Mucosa of descending colon (tissue), 3 donors: Measurements from ENCODE around the gene DCN. TPM values are rescaled to one million over a fixed set of nuclear protein-coding genes. Genes with fewer than 3 reads are reported as not detected.

Source experiments
- ATAC-seq: fragments of 200-7000 bp; cut with Tn5 transposase; one replicate; pipeline ENCODE4 v1.9.1; 2020; ENCODE audit warnings: mild to moderate bottlenecking, moderate library complexity
- DNase-seq, 3 donors: peaks; one replicate each; pipeline ENCODE4 v3.0.0-alpha.2; 2020
- H3K36me3 ChIP-seq: fragments of 200-600 bp; one replicate; pipeline ENCODE4 v1.8.0; 2021; ENCODE audit warnings: low read depth, mild to moderate bottlenecking
- H3K4me1 ChIP-seq: fragments of 200-600 bp; one replicate; pipeline ENCODE4 v1.8.0; 2021; ENCODE audit warnings: low read depth, mild to moderate bottlenecking
- H3K4me3 ChIP-seq: fragments of 200-600 bp; one replicate; pipeline ENCODE4 v1.8.0; 2021; ENCODE audit warnings: mild to moderate bottlenecking
- H3K9me3 ChIP-seq: fragments of 200-600 bp; one replicate; pipeline ENCODE4 v1.8.0; 2021; ENCODE audit warnings: mild to moderate bottlenecking
- CTCF ChIP-seq: fragments of 200-600 bp; IDR thresholded peaks from one replicate; pipeline ENCODE4 v1.8.0; 2022; ENCODE audit warnings: antibody characterized with exemption, mild to moderate bottlenecking
- intact Hi-C, 2 donors: fragments of 100-400 bp; cut with DNase I in 1 of 2; cut with micrococcal nuclease in 1 of 2; formaldehyde crosslinking; loops; one replicate each; pipeline versions ENCODE4 v1.11.0 to v1.11.1; 2022; cut with DNase I, micrococcal nuclease
- total RNA-seq, 3 donors: library from RNA; stranded (reverse); fragmentation: NEBNext Ultra II Directional in 2 of 3; extraction: Animal tissue kit (Norgen Biotek cat#: 25700) in 2 of 3; gene quantifications; one replicate each; pipeline versions ENCODE4 v1.2.1 to v1.2.4, GENCODE V29; 2021 to 2023
- donor health status: DM: no; HTN: no; CAD: no; lungs with moderate emphysema.
- donor health status: DM: no; HTN: no; CAD: no.
- donor health status: DM: no; HTN: yes; CAD: no.

DCN gene
- total RNA-seq, 3 donors from 2014 or later, result 91.0 to 705 (median 315) TPM

- H3K9me3 ChIP-seq, result no peaks in the 10 kb centered on the region
- ATAC-seq (no peak), DNase-seq (no peak)
- no peaks in the 10 kb centered on the region for H3K36me3 ChIP-seq
- intact Hi-C loops, result no loop called here
- TF ChIP-seq CTCF, result no peak
- H3K4me3 ChIP-seq, result no peak overlapping the region
- H3K4me1 ChIP-seq, result no peaks in the 10 kb centered on the region
These were observed 84.2 kb downstream of the DCN start for GRCh38 chr12:91098461-91098860.

GRCh38 chr12:91094957-91095356, 87.7 kb downstream of the DCN start:
- TF ChIP-seq CTCF, result no peak
- Histone ChIP-seq H3K36me3 (no peaks in the 10 kb centered on the region), H3K4me3 (no peak overlapping the region), H3K4me1 (no peaks in the 10 kb centered on the region), H3K9me3 (peaks cover 2% of the 10 kb centered on the region)
- intact Hi-C loops, result no loop called here
- ATAC-seq (no peak), DNase-seq (no peak)

GRCh38 chr12:91094032-91094662, 88.5 kb downstream of the DCN start:
- ATAC-seq (no peak), DNase-seq (no peak)
- Histone ChIP-seq H3K9me3 (peaks cover 9% of the 10 kb centered on the region), H3K36me3 (no peaks in the 10 kb centered on the region), H3K4me1 (no peaks in the 10 kb centered on the region), H3K4me3 (no peak overlapping the region)
- intact Hi-C loops, result no loop called here
- no peak for TF ChIP-seq CTCF

- Histone ChIP-seq H3K4me3 (no peak overlapping the region), H3K9me3 (peaks cover 9% of the 10 kb centered on the region), H3K36me3 (no peaks in the 10 kb centered on the region), H3K4me1 (no peaks in the 10 kb centered on the region)
- ATAC-seq, result no peak
- intact Hi-C loops, result no loop called here
- DNase-seq, result no peak
- no peak for TF ChIP-seq CTCF
These were observed 89.3 kb downstream of the DCN start for GRCh38 chr12:91093341-91093740.

GRCh38 chr12:91091916-91092715, 90.5 kb downstream of the DCN start:
- TF ChIP-seq CTCF, result no peak
- no peak for ATAC-seq
- intact Hi-C loops, result no loop called here
- no peaks in the 10 kb centered on the region for H3K36me3 ChIP-seq
- H3K9me3 ChIP-seq, result peaks cover 9% of the 10 kb centered on the region
- H3K4me3 ChIP-seq, result no peak overlapping the region
- H3K4me1 ChIP-seq, result no peaks in the 10 kb centered on the region
- no peak for DNase-seq

Other genes starting within 250 kb of the DCN start
- gene CCER1, start 227.6 kb downstream of the DCN start, total RNA-seq, result not detected
- not detected for gene EPYC, start 177.8 kb downstream of the DCN start, total RNA-seq
- gene KERA, start 124.8 kb downstream of the DCN start, total RNA-seq, result under 1 TPM in 1 of 3 donors, not detected in 2; 0.32 TPM
- gene LUM, start 71.3 kb downstream of the DCN start, total RNA-seq, result 10 to 100 TPM; 22.1 to 83.2 (median 68.5) TPM